ENCODE measurements around the gene ZCCHC17.

Gene ZCCHC17

DNA sequence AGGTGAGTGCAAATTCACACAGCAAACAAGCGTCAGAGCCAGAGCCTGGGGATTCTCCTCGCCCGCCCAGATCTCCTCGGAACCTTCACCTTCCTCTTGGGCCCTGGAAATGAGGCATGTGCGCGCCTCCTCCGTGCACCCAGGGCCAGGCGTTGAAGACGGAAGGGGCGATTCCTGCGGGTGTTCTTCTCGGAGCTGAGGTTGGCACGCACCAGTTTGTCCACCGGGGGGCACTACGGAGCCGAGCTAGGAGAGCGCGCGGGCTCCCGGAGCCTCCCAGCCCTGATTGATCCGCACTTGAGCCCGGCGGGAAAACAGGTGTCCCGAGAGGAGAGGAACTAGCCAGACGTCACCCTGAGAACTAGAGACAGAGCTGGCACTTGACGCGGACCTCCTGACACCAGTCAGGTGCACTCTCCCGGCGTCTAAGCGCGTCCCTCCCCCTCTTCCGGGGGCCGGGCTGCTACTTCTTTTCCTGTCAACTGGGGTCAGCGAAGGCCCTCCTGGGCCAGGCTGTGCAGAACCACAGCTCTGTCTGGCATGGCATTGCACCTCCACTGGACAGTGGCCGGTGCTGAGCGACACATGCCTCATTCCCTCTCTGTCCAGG lies 97.9 kb downstream of the ZCCHC17 start:
- H3K4ac ChIP-seq (ENCODE audit: low read depth in 1 of 2, low read length in 2 of 2), result no peak overlapping the region
- no peak overlapping the region for H2BK5ac ChIP-seq (ENCODE audit: low read depth, low read length, poor library complexity, severe bottlenecking)
- H2AK5ac ChIP-seq (ENCODE audit: low read length, severe bottlenecking), result no peak overlapping the region
- H3K27me3 ChIP-seq (ENCODE audit: control insufficient read depth in 1 of 2, insufficient read depth in 1 of 2, low read length in 2 of 2), result peaks cover 0 to 7% of the 10 kb centered on the region in 2 experiments
- H3K14ac ChIP-seq (ENCODE audit: low read length in 2 of 2), result peak overlapping the region in 1 of 2 experiments; percentile 3
- no peak overlapping the region for H3K27ac ChIP-seq (ENCODE audit: low read length, poor library complexity, severe bottlenecking)
- H3K9me3 ChIP-seq (ENCODE audit: control insufficient read depth, low read length), result no peaks in the 10 kb centered on the region
- DNase-seq, result peak; percentile 80
- no peaks in the 10 kb centered on the region for H3K36me3 ChIP-seq (ENCODE audit: control insufficient read depth in 1 of 2, insufficient read depth in 2 of 2, low read depth in 1 of 2, low read length in 2 of 2)
- H3K79me1 ChIP-seq (replicated peaks; ENCODE audit: low read length, poor library complexity, severe bottlenecking), result no peaks in the 10 kb centered on the region
- H2BK120ac ChIP-seq (ENCODE audit: low read depth, low read length), result no peak overlapping the region
- peak overlapping the region in 1 of 2 experiments; percentile 64 for H3K4me3 ChIP-seq (ENCODE audit: insufficient read depth in 1 of 2, low read depth in 1 of 2, low read length in 2 of 2)
- H3K23ac ChIP-seq (ENCODE audit: low read length in 2 of 2), result no peak overlapping the region
- H3K4me2 ChIP-seq (ENCODE audit: low read length, poor library complexity, severe bottlenecking), result peak overlapping the region; percentile 7
- H4K8ac ChIP-seq (ENCODE audit: low read length), result no peak overlapping the region
- no peak overlapping the region for H2BK15ac ChIP-seq (ENCODE audit: low read depth, poor library complexity, severe bottlenecking)
- no peak overlapping the region for H3K18ac ChIP-seq (ENCODE audit: low read depth in 1 of 2, low read length in 2 of 2)
- WGBS, result 3% methylated on average over 36 of the region's 36 CpGs
- H3K4me1 ChIP-seq (ENCODE audit: control insufficient read depth, insufficient read depth, low read depth, low read length), result peaks cover 6% of the 10 kb centered on the region
- peak overlapping the region; percentile 3 for H2AFZ ChIP-seq (ENCODE audit: low read depth, low read length)
- H2BK12ac ChIP-seq (ENCODE audit: low read length in 2 of 2), result no peak overlapping the region
- no peak overlapping the region for H4K91ac ChIP-seq (ENCODE audit: low read length)
- H3K9ac ChIP-seq (ENCODE audit: low read length), result peak overlapping the region; percentile 19

DNA sequence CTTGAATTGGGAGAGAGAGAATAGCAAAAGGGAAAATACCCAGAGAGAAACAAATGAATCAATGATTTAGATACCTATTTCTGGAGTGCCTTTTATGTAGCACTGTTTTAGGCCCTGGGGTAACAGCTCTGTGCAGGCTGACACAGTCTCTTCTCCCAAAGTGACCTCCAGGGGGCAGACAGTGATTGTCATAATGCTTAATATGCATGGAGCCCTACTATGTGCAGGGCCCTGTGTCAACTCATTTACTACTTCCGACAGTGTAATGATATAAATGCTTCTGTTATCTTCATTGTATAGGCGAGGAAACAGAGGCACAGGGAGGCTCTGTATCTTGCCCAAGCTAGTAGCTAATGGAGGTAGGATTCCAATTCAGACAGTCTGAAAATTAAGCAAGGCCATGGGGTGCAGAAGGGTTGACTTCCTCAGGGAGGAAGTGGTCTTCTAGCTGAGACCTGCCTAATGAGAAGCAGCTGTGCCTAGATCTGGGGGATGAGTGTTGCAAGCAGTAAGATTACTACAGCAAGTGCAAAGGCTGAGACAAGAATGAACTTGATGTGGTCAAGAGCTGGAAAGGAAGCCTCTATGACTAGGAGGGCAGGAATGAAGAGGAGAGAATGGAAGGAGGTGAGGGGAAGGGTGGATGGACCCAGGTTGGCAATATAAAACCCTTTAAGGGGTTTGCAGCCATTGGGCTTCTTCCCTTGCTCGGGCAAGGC lies 100.0 kb downstream of the ZCCHC17 start:
- no peak overlapping the region for H2AK5ac ChIP-seq (ENCODE audit: low read length, severe bottlenecking)
- no peak overlapping the region for H3K14ac ChIP-seq (ENCODE audit: low read length in 2 of 2)
- no peaks in the 10 kb centered on the region for H3K79me1 ChIP-seq (replicated peaks; ENCODE audit: low read length, poor library complexity, severe bottlenecking)
- no peaks in the 10 kb centered on the region for H3K27me3 ChIP-seq (ENCODE audit: control insufficient read depth in 1 of 2, insufficient read depth in 1 of 2, low read length in 2 of 2)
- H2BK15ac ChIP-seq (ENCODE audit: low read depth, poor library complexity, severe bottlenecking), result no peak overlapping the region
- H4K8ac ChIP-seq (ENCODE audit: low read length), result no peak overlapping the region
- H3K23ac ChIP-seq (ENCODE audit: low read length in 2 of 2), result no peak overlapping the region
- no peaks in the 10 kb centered on the region for H3K36me3 ChIP-seq (ENCODE audit: control insufficient read depth in 1 of 2, insufficient read depth in 2 of 2, low read depth in 1 of 2, low read length in 2 of 2)
- 98% methylated on average over 2 of the region's 3 CpGs for WGBS
- H3K4me1 ChIP-seq (ENCODE audit: control insufficient read depth, insufficient read depth, low read depth, low read length), result peaks cover 6% of the 10 kb centered on the region
- H2BK120ac ChIP-seq (ENCODE audit: low read depth, low read length), result no peak overlapping the region
- H3K4me2 ChIP-seq (ENCODE audit: low read length, poor library complexity, severe bottlenecking), result no peak overlapping the region
- no peak overlapping the region for H3K27ac ChIP-seq (ENCODE audit: low read length, poor library complexity, severe bottlenecking)
- no peak overlapping the region for H3K4ac ChIP-seq (ENCODE audit: low read depth in 1 of 2, low read length in 2 of 2)
- no peak overlapping the region for H2AFZ ChIP-seq (ENCODE audit: low read depth, low read length)
- no peak overlapping the region for H3K9ac ChIP-seq (ENCODE audit: low read length)
- DNase-seq, result peak; percentile 49
- no peak overlapping the region for H2BK5ac ChIP-seq (ENCODE audit: low read depth, low read length, poor library complexity, severe bottlenecking)
- H4K91ac ChIP-seq (ENCODE audit: low read length), result no peak overlapping the region
- H3K9me3 ChIP-seq (ENCODE audit: control insufficient read depth, low read length), result no peaks in the 10 kb centered on the region
- no peak overlapping the region for H2BK12ac ChIP-seq (ENCODE audit: low read length in 2 of 2)
- no peak overlapping the region for H3K18ac ChIP-seq (ENCODE audit: low read depth in 1 of 2, low read length in 2 of 2)
- no peak overlapping the region for H3K4me3 ChIP-seq (ENCODE audit: insufficient read depth in 1 of 2, low read depth in 1 of 2, low read length in 2 of 2)

DNA sequence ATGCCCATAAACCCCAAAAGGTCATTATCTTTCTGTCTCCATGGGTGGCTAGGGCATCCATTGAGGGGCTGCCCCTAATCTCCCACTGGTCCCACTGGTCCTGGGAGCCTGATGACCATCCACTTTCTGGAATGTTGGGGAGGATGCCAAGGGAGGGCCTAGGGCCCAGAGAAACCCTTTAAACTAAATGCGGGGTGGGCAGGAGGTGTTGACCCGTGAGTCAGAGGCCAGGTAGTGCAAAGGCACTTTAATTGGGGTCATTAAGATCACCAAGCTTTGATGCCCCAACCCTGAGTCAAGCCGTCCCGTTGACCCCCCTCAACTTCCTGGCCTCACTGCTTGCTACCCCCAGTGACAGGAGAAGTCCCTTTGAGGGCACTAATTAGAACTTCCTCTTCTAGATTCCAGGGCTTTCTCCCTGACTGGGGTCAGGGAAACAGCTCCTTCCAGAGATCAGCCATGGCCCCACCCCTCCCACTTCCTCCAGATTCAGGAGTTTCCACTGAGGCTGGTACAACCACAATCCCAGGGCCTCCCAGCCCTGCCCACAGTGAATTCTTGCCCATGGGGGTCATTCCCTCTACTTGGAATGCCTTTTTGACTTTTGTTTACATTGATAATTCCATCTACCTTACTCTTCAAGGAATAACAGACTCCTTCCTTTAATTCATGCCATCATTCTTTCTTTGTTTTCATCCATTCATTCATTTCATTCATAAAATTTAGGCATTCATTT lies 100.7 kb downstream of the ZCCHC17 start:
- Histone ChIP-seq H3K4me2 (ENCODE audit: low read length, poor library complexity, severe bottlenecking) (no peak overlapping the region), H3K4me1 (ENCODE audit: control insufficient read depth, insufficient read depth, low read depth, low read length) (peaks cover 6% of the 10 kb centered on the region), H2AFZ (ENCODE audit: low read depth, low read length) (no peak overlapping the region), H3K9ac (ENCODE audit: low read length) (no peak overlapping the region), H3K18ac (ENCODE audit: low read depth in 1 of 2, low read length in 2 of 2) (no peak overlapping the region), H2AK5ac (ENCODE audit: low read length, severe bottlenecking) (no peak overlapping the region), H3K36me3 (ENCODE audit: control insufficient read depth in 1 of 2, insufficient read depth in 2 of 2, low read depth in 1 of 2, low read length in 2 of 2) (no peaks in the 10 kb centered on the region), H3K23ac (ENCODE audit: low read length in 2 of 2) (no peak overlapping the region), H3K9me3 (ENCODE audit: control insufficient read depth, low read length) (no peaks in the 10 kb centered on the region), H2BK120ac (ENCODE audit: low read depth, low read length) (no peak overlapping the region), H2BK12ac (ENCODE audit: low read length in 2 of 2) (no peak overlapping the region), H4K91ac (ENCODE audit: low read length) (no peak overlapping the region), H4K8ac (ENCODE audit: low read length) (no peak overlapping the region), H2BK5ac (ENCODE audit: low read depth, low read length, poor library complexity, severe bottlenecking) (no peak overlapping the region), H3K4ac (ENCODE audit: low read depth in 1 of 2, low read length in 2 of 2) (no peak overlapping the region), H3K79me1 (replicated peaks; ENCODE audit: low read length, poor library complexity, severe bottlenecking) (no peaks in the 10 kb centered on the region), H3K27me3 (ENCODE audit: control insufficient read depth in 1 of 2, insufficient read depth in 1 of 2, low read length in 2 of 2) (no peaks in the 10 kb centered on the region), H3K27ac (ENCODE audit: low read length, poor library complexity, severe bottlenecking) (no peak overlapping the region), H3K4me3 (ENCODE audit: insufficient read depth in 1 of 2, low read depth in 1 of 2, low read length in 2 of 2) (no peak overlapping the region), H3K14ac (ENCODE audit: low read length in 2 of 2) (no peak overlapping the region), H2BK15ac (ENCODE audit: low read depth, poor library complexity, severe bottlenecking) (no peak overlapping the region)
- 43% methylated on average over 4 of the region's 4 CpGs for WGBS
- no peak for DNase-seq

DNA sequence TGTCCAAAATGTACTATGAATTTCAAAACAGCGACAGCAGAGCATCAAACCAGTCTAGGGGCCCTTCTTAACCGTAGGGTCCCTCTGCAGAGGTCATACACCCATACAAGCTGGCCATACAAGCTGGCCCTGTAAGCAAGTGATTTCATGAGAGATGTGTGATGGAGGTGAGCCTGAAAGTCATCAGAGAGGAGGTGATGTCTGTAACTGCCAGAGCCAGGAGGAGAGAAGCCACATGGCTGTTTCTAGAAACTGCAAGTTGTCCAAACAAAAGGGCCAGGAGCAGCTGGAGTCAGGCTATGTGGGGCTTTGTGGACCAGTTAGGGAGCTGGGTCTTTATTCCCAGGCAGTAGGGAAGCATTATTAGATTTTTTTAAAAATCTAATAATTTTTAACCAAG lies 101.4 kb downstream of the ZCCHC17 start:
- Histone ChIP-seq H3K14ac (ENCODE audit: low read length in 2 of 2) (no peak overlapping the region), H3K27me3 (ENCODE audit: control insufficient read depth in 1 of 2, insufficient read depth in 1 of 2, low read length in 2 of 2) (no peaks in the 10 kb centered on the region), H3K9ac (ENCODE audit: low read length) (no peak overlapping the region), H3K36me3 (ENCODE audit: control insufficient read depth in 1 of 2, insufficient read depth in 2 of 2, low read depth in 1 of 2, low read length in 2 of 2) (no peaks in the 10 kb centered on the region), H2BK15ac (ENCODE audit: low read depth, poor library complexity, severe bottlenecking) (no peak overlapping the region), H3K4me3 (ENCODE audit: insufficient read depth in 1 of 2, low read depth in 1 of 2, low read length in 2 of 2) (no peak overlapping the region), H3K23ac (ENCODE audit: low read length in 2 of 2) (no peak overlapping the region), H4K8ac (ENCODE audit: low read length) (no peak overlapping the region), H2BK12ac (ENCODE audit: low read length in 2 of 2) (no peak overlapping the region), H2AFZ (ENCODE audit: low read depth, low read length) (no peak overlapping the region), H2BK5ac (ENCODE audit: low read depth, low read length, poor library complexity, severe bottlenecking) (no peak overlapping the region), H3K79me1 (replicated peaks; ENCODE audit: low read length, poor library complexity, severe bottlenecking) (no peaks in the 10 kb centered on the region), H3K18ac (ENCODE audit: low read depth in 1 of 2, low read length in 2 of 2) (peak overlapping the region in 1 of 2 experiments; percentile 5), H2BK120ac (ENCODE audit: low read depth, low read length) (no peak overlapping the region), H3K27ac (ENCODE audit: low read length, poor library complexity, severe bottlenecking) (no peak overlapping the region), H3K4ac (ENCODE audit: low read depth in 1 of 2, low read length in 2 of 2) (peak overlapping the region in 1 of 2 experiments; percentile 37), H2AK5ac (ENCODE audit: low read length, severe bottlenecking) (no peak overlapping the region), H3K9me3 (ENCODE audit: control insufficient read depth, low read length) (no peaks in the 10 kb centered on the region), H3K4me2 (ENCODE audit: low read length, poor library complexity, severe bottlenecking) (no peak overlapping the region), H4K91ac (ENCODE audit: low read length) (no peak overlapping the region), H3K4me1 (ENCODE audit: control insufficient read depth, insufficient read depth, low read depth, low read length) (peaks cover 6% of the 10 kb centered on the region)
- 100% methylated on average over 2 of the region's 2 CpGs for WGBS
- DNase-seq, result no peak

All from mesenchymal stem cell (in vitro differentiated cells and primary cell).